ENCODE data around the gene TLR7. TPM values are rescaled to one million over a fixed set of nuclear protein-coding genes. Genes with fewer than 3 reads are reported as not detected.

TLR7 gene
- total and polyA plus RNA-seq, 2 donors (not counting 3 experiments of a cell fraction or from before 2014, with no cell fraction given), result not detected

- POLR2A ChIA-PET, result no interaction called here
- Histone ChIP-seq H3K4me3 (replicated peaks in 1 of 3; ENCODE audit: insufficient read depth in 1 of 3, low read depth in 1 of 3, low read length in 3 of 3) (no peak overlapping the region), H3K79me2 (ENCODE audit: control insufficient read depth, insufficient read depth, low read length) (no peaks in the 10 kb centered on the region), H3K9me3 (replicated peaks; ENCODE audit: control insufficient read depth, insufficient read depth, low read length) (no peaks in the 10 kb centered on the region), H4K20me1 (replicated peaks; ENCODE audit: control insufficient read depth, extremely low read depth, insufficient read depth, low read length) (no peaks in the 10 kb centered on the region), H3K9me1 (replicated peaks; ENCODE audit: control insufficient read depth, extremely low read depth, insufficient read depth, low read length) (no peaks in the 10 kb centered on the region), H3K4me1 (ENCODE audit: control insufficient read depth, extremely low read depth, insufficient read depth, low read length) (no peaks in the 10 kb centered on the region), H3K9ac (replicated peaks; ENCODE audit: extremely low read depth, insufficient read depth, low read length) (no peak overlapping the region), H3K27ac (ENCODE audit: insufficient read depth, low read depth, low read length) (no peak overlapping the region), H3K27me3 (ENCODE audit: control insufficient read depth in 2 of 2, insufficient read depth in 2 of 2, low read length in 2 of 2) (peaks cover 0 to 6% of the 10 kb centered on the region in 2 experiments), H3K36me3 (ENCODE audit: control insufficient read depth in 2 of 2, extremely low read depth in 1 of 2, insufficient read depth in 2 of 2, low read length in 2 of 2) (no peaks in the 10 kb centered on the region), H3K4me2 (ENCODE audit: insufficient read depth, low read length) (no peak overlapping the region), H2AFZ (ENCODE audit: low read depth, low read length) (no peak overlapping the region)
- dilution Hi-C loops (cut with MboI; ENCODE audit: extremely low pct_ligation_motif_present, low sequenced_read_pairs), result no loop called here
- intact Hi-C loops (cut with micrococcal nuclease), result no loop called here
- no peak for FAIRE-seq
- no peak for TF ChIP-seq CTCF (IDR thresholded peaks at IDR 0.05; ENCODE audit: extremely low read depth in 1 of 2, insufficient read depth in 1 of 2, low read depth in 1 of 2, low read length in 2 of 2)
- TF ChIP-seq EZH2 (IDR thresholded peaks at IDR 0.05; ENCODE audit: borderline replicate concordance, low read depth, low read length, severe bottlenecking), result no peak
- no peak for TF ChIP-seq MYC (IDR thresholded peaks at IDR 0.05; ENCODE audit: low read depth, low read length)
- TF ChIP-seq POLR2A (IDR thresholded peaks at IDR 0.05; ENCODE audit: low read depth, low read length), result no peak
- no peak for TF ChIP-seq FOS (IDR thresholded peaks at IDR 0.05; ENCODE audit: borderline replicate concordance, insufficient read depth, low read length)
- TF ChIP-seq MAX (IDR thresholded peaks at IDR 0.05; ENCODE audit: insufficient read depth, insufficient read length), result no peak
- no peak for TF ChIP-seq POLR2AphosphoS5 (IDR thresholded peaks at IDR 0.05; ENCODE audit: insufficient read depth, low read depth, low read length)
- no peak for TF ChIP-seq JUN (IDR thresholded peaks at IDR 0.05; ENCODE audit: borderline replicate concordance, insufficient read depth, insufficient read length, low read depth)
- no peak for TF ChIP-seq GATA2 (IDR thresholded peaks at IDR 0.05; ENCODE audit: insufficient read depth, insufficient read length, low read depth, low read length)
- BruUV-seq (replicated peaks), result no TSS peak
- CTCF ChIA-PET, result no interaction called here
- no peak for DNase-seq (ENCODE audit: low read depth, low spot score)
These were observed 813 bp downstream of the TLR7 start for GRCh38 chrX:12867685-12868084.

All from endothelial cell of umbilical vein (primary cell).